ENCODE results near the gene DRC3. TPM values are rescaled to one million over a fixed set of nuclear protein-coding genes. Genes with fewer than 3 reads are reported as not detected.

The DRC3 gene
- total RNA-seq, 1 donor from 2014 or later: 7.2 TPM

DNA sequence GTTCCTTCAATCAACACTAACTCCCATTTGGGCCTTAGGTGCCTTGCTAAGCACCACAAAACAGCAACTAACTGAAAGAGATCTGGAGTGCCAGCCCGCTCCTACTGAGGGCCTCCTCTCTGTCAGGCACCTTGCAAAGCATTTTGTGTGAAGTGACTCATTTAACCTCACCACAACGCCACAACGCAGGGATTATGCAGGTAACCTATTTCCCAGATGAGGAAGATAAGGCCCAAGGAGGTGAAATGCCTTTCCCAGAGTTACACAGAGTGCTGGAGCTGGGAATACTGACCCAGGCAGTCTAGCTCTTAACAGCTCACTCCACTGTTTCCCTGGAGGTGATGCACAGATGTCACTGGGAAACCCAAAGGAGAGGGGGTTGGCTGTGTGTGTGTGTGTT lies 32.8 kb downstream of the DRC3 start:
- no peaks in the 10 kb centered on the region for H3K4me1 ChIP-seq
- no peaks in the 10 kb centered on the region for H3K9me3 ChIP-seq
- peaks cover 0 to 11% of the 10 kb centered on the region in 2 donors for H3K36me3 ChIP-seq
- TF ChIP-seq, protein P1, sequence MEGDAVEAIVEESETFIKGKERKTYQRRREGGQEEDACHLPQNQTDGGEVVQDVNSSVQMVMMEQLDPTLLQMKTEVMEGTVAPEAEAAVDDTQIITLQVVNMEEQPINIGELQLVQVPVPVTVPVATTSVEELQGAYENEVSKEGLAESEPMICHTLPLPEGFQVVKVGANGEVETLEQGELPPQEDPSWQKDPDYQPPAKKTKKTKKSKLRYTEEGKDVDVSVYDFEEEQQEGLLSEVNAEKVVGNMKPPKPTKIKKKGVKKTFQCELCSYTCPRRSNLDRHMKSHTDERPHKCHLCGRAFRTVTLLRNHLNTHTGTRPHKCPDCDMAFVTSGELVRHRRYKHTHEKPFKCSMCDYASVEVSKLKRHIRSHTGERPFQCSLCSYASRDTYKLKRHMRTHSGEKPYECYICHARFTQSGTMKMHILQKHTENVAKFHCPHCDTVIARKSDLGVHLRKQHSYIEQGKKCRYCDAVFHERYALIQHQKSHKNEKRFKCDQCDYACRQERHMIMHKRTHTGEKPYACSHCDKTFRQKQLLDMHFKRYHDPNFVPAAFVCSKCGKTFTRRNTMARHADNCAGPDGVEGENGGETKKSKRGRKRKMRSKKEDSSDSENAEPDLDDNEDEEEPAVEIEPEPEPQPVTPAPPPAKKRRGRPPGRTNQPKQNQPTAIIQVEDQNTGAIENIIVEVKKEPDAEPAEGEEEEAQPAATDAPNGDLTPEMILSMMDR (IDR thresholded peaks at IDR 0.05): no peak
- no peaks in the 10 kb centered on the region for H3K27me3 ChIP-seq
- no peak overlapping the region for H3K27ac ChIP-seq
- H3K4me3 ChIP-seq: no peak overlapping the region
- no peak for DNase-seq (ENCODE audit: low spot score in 2 of 2)
- intact Hi-C loops (cut with DNase I): no loop called here

DNA sequence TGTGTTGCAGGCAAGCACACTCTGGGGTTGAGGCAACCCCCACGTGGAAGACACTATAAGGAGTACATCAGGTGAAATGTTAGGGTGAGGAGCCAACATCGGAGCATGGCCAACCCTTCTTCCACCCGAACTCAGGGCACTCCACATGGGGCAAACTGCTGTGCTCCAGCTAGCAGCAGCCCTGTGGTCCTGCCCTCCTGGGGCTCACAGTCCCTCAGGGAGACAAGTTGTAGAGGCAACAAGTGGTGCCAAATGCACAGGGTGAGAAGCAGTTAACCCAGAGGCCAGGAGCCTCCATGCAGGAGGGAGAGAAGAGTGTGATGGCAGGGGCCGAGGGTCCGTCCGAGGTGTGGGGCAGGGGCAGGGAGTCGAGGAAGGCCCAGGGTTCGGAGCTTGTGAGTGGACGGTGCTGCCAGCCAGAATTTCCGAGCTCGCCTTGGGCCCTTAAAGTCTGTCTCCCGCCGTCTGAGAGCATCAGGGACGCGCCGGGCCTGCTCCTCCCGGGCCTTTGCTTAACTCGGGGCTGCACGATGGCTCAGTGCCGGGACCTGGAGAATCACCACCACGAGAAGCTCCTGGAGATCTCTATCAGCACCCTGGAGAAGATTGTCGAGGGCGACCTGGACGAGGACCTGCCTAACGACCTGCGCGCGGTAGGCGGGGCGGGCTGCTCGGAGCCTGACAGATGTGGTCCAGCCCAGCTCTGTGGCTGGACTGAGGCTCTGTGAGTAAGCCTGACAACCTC lies 34.0 kb downstream of the DRC3 start:
- no peak overlapping the region for H3K27ac ChIP-seq
- intact Hi-C loops (cut with DNase I): no loop called here
- no peak overlapping the region for H3K4me3 ChIP-seq
- peaks cover 0 to 11% of the 10 kb centered on the region in 2 donors for H3K36me3 ChIP-seq
- TF ChIP-seq, protein P1 (IDR thresholded peaks at IDR 0.05): no peak
- no peaks in the 10 kb centered on the region for H3K4me1 ChIP-seq
- no peaks in the 10 kb centered on the region for H3K27me3 ChIP-seq
- H3K9me3 ChIP-seq: no peaks in the 10 kb centered on the region
- no peak for DNase-seq (ENCODE audit: low spot score in 2 of 2)

DNA sequence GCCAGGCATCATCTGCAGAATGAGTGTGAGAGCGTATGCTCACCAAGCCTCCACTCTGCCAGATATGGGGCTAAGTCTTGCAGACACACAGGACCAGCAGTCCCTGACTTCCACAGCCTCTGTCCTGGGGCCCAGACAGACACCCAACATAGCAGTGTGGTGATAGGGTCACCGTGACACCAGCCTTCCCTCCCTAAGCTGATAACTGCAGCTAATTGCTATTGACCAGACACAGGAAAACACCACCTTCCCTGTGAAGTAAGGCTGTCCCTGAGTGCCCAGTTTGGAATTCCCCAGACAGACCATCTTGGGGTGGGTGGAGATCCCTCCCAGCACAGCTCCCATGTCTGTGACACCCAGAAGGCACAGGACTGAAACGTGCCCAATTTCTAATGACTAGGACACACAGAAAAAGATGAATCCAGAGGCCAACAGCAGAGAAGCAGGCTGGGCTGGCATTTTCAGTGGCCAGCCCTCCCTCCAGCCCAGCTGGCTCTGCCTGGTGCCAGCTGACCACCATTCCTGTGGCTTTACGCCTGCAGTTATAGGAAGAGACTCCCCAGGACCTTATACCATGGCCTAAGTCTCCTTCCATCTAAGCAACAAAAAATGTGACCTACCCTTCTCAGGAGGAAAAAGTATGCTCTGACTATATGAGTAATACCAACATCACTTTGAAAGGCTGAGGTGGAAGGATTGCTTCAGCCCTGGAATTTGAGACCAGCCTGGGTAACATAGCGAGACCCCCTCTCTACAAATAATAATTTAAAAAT lies 36.0 kb downstream of the DRC3 start:
- Histone ChIP-seq H3K4me1 (no peaks in the 10 kb centered on the region), H3K27ac (no peak overlapping the region)

DNA sequence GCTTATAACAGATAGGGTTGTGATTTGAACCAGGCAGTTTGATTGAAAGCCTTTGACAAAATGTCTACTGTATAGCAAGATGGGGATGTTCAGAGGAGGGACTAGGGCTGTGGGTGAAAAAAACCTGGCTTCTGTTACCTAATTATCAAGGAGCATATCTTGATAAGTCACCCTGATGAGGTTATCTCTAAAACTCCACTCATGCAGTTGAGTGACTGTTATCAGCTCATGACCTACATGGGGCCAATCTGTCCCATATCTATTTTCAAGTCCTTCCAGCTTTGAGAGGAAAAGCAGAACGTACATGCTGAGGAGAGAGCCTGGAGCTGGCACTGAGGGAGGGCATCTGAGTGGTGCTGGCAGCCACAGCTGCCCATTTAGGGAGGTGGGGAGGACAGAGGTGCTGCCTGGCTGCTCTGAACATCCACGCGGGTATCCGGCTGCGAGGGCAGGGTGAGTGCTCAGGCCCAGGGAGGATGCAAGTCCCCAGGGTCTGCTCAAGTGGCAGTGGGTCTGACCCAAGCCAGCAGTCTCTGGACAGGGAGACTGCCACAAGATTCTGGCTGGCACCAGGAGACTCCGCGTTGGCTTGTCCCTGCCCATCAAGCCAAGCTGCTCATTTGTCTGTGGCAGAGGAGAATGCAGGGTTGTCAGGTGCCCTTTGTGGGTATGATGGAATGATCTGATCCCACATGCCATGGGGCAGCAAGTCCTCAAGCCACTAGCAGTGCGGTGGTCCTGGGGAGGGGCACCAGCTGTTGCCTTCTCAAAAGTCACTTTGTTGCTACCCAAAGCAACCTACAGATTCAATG lies 37.2 kb downstream of the DRC3 start:
- Histone ChIP-seq H3K4me3 (no peak overlapping the region), H3K4me1 (no peaks in the 10 kb centered on the region), H3K27ac (no peak overlapping the region), H3K9me3 (no peaks in the 10 kb centered on the region), H3K36me3 (peaks cover 0 to 11% of the 10 kb centered on the region in 2 donors), H3K27me3 (no peaks in the 10 kb centered on the region)
- no peak for DNase-seq (ENCODE audit: low spot score in 2 of 2)
- TF ChIP-seq, protein P1 (IDR thresholded peaks at IDR 0.05): no peak
- intact Hi-C loops (cut with DNase I): no loop called here

More for the DNA sequence above, 36.0 kb downstream of the DRC3 start:
- no peak for DNase-seq (ENCODE audit: low spot score in 2 of 2)
- Histone ChIP-seq H3K27me3 (no peaks in the 10 kb centered on the region), H3K4me3 (no peak overlapping the region), H3K36me3 (peaks cover 0 to 11% of the 10 kb centered on the region in 2 donors), H3K9me3 (no peaks in the 10 kb centered on the region)
- intact Hi-C loops (cut with DNase I): no loop called here
- TF ChIP-seq, protein P1 (IDR thresholded peaks at IDR 0.05): no peak

DNA sequence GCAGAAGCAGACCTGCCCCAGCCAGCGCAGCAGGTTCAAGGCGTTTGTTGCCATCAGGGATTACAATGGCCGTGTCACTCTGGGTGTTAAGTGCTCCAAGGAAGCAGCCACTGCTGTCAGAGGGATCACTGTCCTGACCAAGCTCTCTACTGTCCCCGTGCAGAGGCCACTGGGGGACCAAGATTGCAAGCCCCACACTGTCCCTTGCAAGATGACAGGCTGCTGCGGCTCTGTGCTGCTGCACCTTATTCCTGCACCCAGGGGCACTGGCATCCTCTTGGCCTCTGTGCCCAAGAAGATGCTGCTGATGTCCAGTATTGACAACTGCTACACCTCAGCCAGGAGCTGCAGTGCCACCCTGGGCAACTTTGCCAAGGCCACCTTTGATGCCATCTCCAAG lies 38.6 kb downstream of the DRC3 start:
- no peaks in the 10 kb centered on the region for H3K27me3 ChIP-seq
- no peaks in the 10 kb centered on the region for H3K4me1 ChIP-seq
- no peak overlapping the region for H3K4me3 ChIP-seq
- H3K9me3 ChIP-seq: no peaks in the 10 kb centered on the region
- TF ChIP-seq, protein P1 (IDR thresholded peaks at IDR 0.05): no peak
- intact Hi-C loops (cut with DNase I): no loop called here
- DNase-seq (ENCODE audit: low spot score in 2 of 2): no peak
- no peak overlapping the region for H3K27ac ChIP-seq
- H3K36me3 ChIP-seq: peaks cover 6 to 18% of the 10 kb centered on the region in 2 donors

Measured in ascending aorta (tissue), 2 donors.